Heart left ventricle (tissue), 13 donors: ENCODE measurements around the gene DTX3.

Experiments used
- POLR2A ChIP-seq, 2 donors: fragments of 450-650 bp; IDR thresholded peaks; one replicate each; pipeline ENCODE4 v1.6.1; 2017; ENCODE audit warnings: antibody characterized with exemption in 2 of 2, mild to moderate bottlenecking in 2 of 2, moderate library complexity in 2 of 2
- TF ChIP-seq, protein P1 (sequence below), 12 donors: fragments of 200-600 bp; sonication (generic) in 4 of 12; IDR thresholded peaks; one replicate each; pipeline versions ENCODE4 v1.5.0 to v1.8.0; 2018 to 2022; ENCODE audit warnings: antibody characterized with exemption in 12 of 12, mild to moderate bottlenecking in 5 of 12
- donor health status: ischemic (EF 13 %, LVEDD 7.1; RV severe dilation, severe dysfunction).
- donor health status: DM: no; HTN: yes; CAD: no.
- donor health status: DM: no; HTN: no; CAD: no.
- donor health status: ischemic (EF 25% LVEDD 6.9; RV normal size, moderate dysfunction).
- donor health status: ischemic (EF 25% LVEDD 5.7; RV mildly dilated, moderate dysfunction).
- donor health status: ischemic (EF 35%, LVEDD 5.7; RV mildly dilated, moderate dysfunction).
- donor health status: nonischemic (EF 11% LVEDD 7.7; RV severe dilation, severe dysfunction).
- donor health status: DM: yes; HTN: yes; CAD: no.
- donor health status: PGD.
- donor health status: ischemic (EF 29% LVEDD 5.4; RV normal size, mild dysfunction).
- donor health status: nonischemic (EF 23%, LVEDD 6.1; RV moderate dilation, normal function).

DNA sequence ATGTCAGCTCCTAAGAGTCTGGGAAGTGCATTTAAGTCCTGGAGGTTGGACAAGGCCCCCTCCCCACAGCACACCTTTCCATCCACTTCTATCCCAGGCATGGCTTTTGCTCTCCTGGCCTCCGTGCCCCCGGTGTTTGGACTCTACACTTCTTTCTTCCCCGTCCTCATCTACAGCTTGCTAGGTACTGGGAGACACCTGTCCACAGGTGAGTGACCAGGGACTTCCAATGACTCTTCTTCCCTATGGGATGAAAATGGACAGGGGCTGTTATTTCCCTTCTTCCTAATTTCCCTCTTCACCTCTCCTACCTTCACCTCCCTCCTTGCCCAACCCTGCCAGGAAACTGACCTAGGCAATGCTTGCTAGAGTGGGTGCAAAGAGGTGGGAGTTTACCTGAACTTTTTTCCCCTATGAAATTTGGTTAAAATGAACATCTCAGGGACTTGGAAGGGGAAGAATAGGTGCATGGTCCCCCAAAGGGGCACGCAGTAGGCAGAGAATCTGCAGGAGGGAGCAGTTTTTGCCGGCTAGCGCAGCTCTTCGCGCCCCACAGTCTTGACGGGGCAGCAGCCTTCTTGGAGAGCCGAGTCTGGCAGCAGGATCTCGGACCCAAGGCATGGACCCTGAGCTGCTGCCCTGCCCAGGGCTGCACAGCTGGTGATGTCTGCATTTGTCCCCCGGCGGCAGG, 15.8 kb downstream of the DTX3 start:
- TF ChIP-seq, protein P1, sequence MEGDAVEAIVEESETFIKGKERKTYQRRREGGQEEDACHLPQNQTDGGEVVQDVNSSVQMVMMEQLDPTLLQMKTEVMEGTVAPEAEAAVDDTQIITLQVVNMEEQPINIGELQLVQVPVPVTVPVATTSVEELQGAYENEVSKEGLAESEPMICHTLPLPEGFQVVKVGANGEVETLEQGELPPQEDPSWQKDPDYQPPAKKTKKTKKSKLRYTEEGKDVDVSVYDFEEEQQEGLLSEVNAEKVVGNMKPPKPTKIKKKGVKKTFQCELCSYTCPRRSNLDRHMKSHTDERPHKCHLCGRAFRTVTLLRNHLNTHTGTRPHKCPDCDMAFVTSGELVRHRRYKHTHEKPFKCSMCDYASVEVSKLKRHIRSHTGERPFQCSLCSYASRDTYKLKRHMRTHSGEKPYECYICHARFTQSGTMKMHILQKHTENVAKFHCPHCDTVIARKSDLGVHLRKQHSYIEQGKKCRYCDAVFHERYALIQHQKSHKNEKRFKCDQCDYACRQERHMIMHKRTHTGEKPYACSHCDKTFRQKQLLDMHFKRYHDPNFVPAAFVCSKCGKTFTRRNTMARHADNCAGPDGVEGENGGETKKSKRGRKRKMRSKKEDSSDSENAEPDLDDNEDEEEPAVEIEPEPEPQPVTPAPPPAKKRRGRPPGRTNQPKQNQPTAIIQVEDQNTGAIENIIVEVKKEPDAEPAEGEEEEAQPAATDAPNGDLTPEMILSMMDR (IDR thresholded peaks at IDR 0.05): no peak
- no peak for TF ChIP-seq POLR2A (IDR thresholded peaks at IDR 0.05)
